Anterior cingulate cortex (tissue), 58 donors: Measurements from ENCODE around the gene MPPED2.

Experiments used
- DNase-seq, 58 donors: peaks; one replicate each; lab custom pipeline; 2025; lab: John Stamatoyannopoulos, UW

MPPED2 gene

GRCh38 chr11:30538251-30538650 lies 47.9 kb downstream of the MPPED2 start:
- DNase-seq: no peak

- no peak for DNase-seq
These were observed 50.3 kb downstream of the MPPED2 start for GRCh38 chr11:30535818-30536217.

- no peak for DNase-seq
These were observed 52.7 kb downstream of the MPPED2 start for GRCh38 chr11:30533445-30533947.

- no peak for DNase-seq
These were observed 58.6 kb downstream of the MPPED2 start for GRCh38 chr11:30527566-30527965.

- DNase-seq: no peak
These were observed 59.6 kb downstream of the MPPED2 start for GRCh38 chr11:30526558-30526957.

GRCh38 chr11:30522536-30523243 lies 63.5 kb downstream of the MPPED2 start:
- no peak for DNase-seq

GRCh38 chr11:30521297-30522071 lies 64.7 kb downstream of the MPPED2 start:
- no peak for DNase-seq

GRCh38 chr11:30513087-30513486 lies 73.1 kb downstream of the MPPED2 start:
- no peak for DNase-seq

- DNase-seq: no peak
These were observed 74.7 kb downstream of the MPPED2 start for GRCh38 chr11:30511408-30511807.

- DNase-seq: no peak
These were observed 75.4 kb downstream of the MPPED2 start for GRCh38 chr11:30510750-30511149.

GRCh38 chr11:30509364-30509763 lies 76.8 kb downstream of the MPPED2 start:
- DNase-seq: no peak

- DNase-seq: no peak
These were observed 77.6 kb downstream of the MPPED2 start for GRCh38 chr11:30508594-30508993.

- no peak for DNase-seq
These were observed 80.5 kb downstream of the MPPED2 start for GRCh38 chr11:30505603-30506002.

GRCh38 chr11:30504468-30504867 lies 81.7 kb downstream of the MPPED2 start:
- DNase-seq: no peak

- no peak for DNase-seq
These were observed 83.0 kb downstream of the MPPED2 start for GRCh38 chr11:30503156-30503555.

- DNase-seq: no peak
These were observed 83.8 kb downstream of the MPPED2 start for GRCh38 chr11:30502305-30502704.

- DNase-seq: no peak
These were observed 84.4 kb downstream of the MPPED2 start for GRCh38 chr11:30501744-30502143.

GRCh38 chr11:30499940-30500339 lies 86.2 kb downstream of the MPPED2 start:
- DNase-seq: no peak

GRCh38 chr11:30497600-30497999 lies 88.6 kb downstream of the MPPED2 start:
- no peak for DNase-seq

GRCh38 chr11:30496935-30497334 lies 89.2 kb downstream of the MPPED2 start:
- no peak for DNase-seq

- DNase-seq: no peak
These were observed 90.7 kb downstream of the MPPED2 start for GRCh38 chr11:30495437-30495836.

GRCh38 chr11:30489511-30489910 lies 96.6 kb downstream of the MPPED2 start:
- DNase-seq: no peak
